Measurements from ENCODE around the gene NXF3.
"Not testable (repeated sequence)": the region's sequence is repeated elsewhere in the genome, so short reads cannot be mapped to it uniquely, and the experiment has no call there.

The NXF3 gene

DNA sequence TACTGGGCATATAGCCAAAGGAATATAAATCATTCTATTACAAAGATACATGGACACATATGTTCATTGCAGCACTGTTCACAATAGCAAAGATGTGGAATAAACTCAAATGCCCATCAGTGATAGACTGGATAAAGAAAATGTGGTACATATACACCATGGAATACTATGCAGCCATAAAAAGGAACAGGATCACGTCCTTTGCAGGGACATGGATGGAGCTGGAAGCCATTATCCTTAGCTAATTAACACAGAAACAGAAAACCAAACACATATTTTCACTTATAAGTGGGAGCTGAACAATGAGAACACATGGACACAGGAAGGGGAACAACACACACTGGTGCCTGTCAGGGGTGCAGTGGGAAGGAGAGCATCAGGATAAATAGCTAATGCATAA lies 59.6 kb downstream of the NXF3 start:
- not testable (repeated sequence) for DNase-seq

Measured in HCEC 1CT (cell line).